H1 (cell line): ENCODE results near the gene DBET.
"Not testable (repeated sequence)": the region's sequence is repeated elsewhere in the genome, so short reads cannot be mapped to it uniquely, and the experiment has no call there.

ENCODE experiments used
- CTCF ChIP-seq, 3 experiments: IDR thresholded peaks; 1 replicate in 2 of 3; 2 replicates in 1 of 3; pipeline versions ENCODE4 v1.5.1 to v1.6.1; 2011; ENCODE audit warnings: low read length in 3 of 3, mild to moderate bottlenecking in 3 of 3, inconsistent platforms in 2 of 3, low read depth in 1 of 3, moderate library complexity in 1 of 3; ENCODE audit not compliant: insufficient read depth in 1 of 3; ENCODE audit errors: control extremely low read depth in 1 of 3
- MAX ChIP-seq: IDR thresholded peaks from 2 replicates; pipeline ENCODE4 v1.6.1; 2012; ENCODE audit warnings: inconsistent platforms
- NRF1 ChIP-seq: IDR thresholded peaks from 2 replicates; pipeline ENCODE4 v1.6.1; 2011; ENCODE audit warnings: mild to moderate bottlenecking, low read depth, low read length, improper control_type of control experiment

GRCh38 chr4:190108756-190109155 is 44.5 kb downstream of the DBET start:
- TF ChIP-seq NRF1; CTCF (IDR thresholded peaks at IDR 0.05; ENCODE audit: control extremely low read depth in 1 of 3, insufficient read depth in 1 of 3, low read depth in 1 of 3, low read length in 3 of 3); MAX: not testable (repeated sequence)
